Measurements from ENCODE around the gene ARSG.
"Not testable (repeated sequence)": the region's sequence is repeated elsewhere in the genome, so short reads cannot be mapped to it uniquely, and the experiment has no call there.

Gene ARSG

GRCh38 chr17:68334393-68334792 is 43.1 kb downstream of the ARSG start:
- DNase-seq = no peak

- DNase-seq = no peak
Observed at GRCh38 chr17:68341482-68341881, 50.2 kb downstream of the ARSG start.

- no peak for DNase-seq
Observed at GRCh38 chr17:68343976-68344375, 52.7 kb downstream of the ARSG start.

GRCh38 chr17:68344701-68345136 is 53.4 kb downstream of the ARSG start:
- no peak for DNase-seq

GRCh38 chr17:68346448-68346847 is 55.2 kb downstream of the ARSG start:
- DNase-seq = peak; percentile 98

GRCh38 chr17:68347380-68347779 is 56.1 kb downstream of the ARSG start:
- DNase-seq = no peak

- DNase-seq = no peak
Observed at GRCh38 chr17:68349157-68349556, 57.9 kb downstream of the ARSG start.

- no peak for DNase-seq
Observed at GRCh38 chr17:68351395-68351794, 60.1 kb downstream of the ARSG start.

GRCh38 chr17:68352041-68352440 is 60.7 kb downstream of the ARSG start:
- DNase-seq = no peak

GRCh38 chr17:68352671-68353070 is 61.4 kb downstream of the ARSG start:
- DNase-seq = not testable (repeated sequence)

GRCh38 chr17:68353111-68353521 is 61.8 kb downstream of the ARSG start:
- DNase-seq = no peak

GRCh38 chr17:68354311-68354710 is 63.0 kb downstream of the ARSG start:
- not testable (repeated sequence) for DNase-seq

- not testable (repeated sequence) for DNase-seq
Observed at GRCh38 chr17:68355108-68355507, 63.8 kb downstream of the ARSG start.

GRCh38 chr17:68356520-68356919 is 65.2 kb downstream of the ARSG start:
- peak; percentile 43 for DNase-seq

GRCh38 chr17:68356949-68357455 is 65.7 kb downstream of the ARSG start:
- DNase-seq = no peak

GRCh38 chr17:68357886-68358285 is 66.6 kb downstream of the ARSG start:
- DNase-seq = no peak

- DNase-seq = no peak
Observed at GRCh38 chr17:68359791-68360535, 68.7 kb downstream of the ARSG start.

GRCh38 chr17:68365469-68365868 is 74.2 kb downstream of the ARSG start:
- no peak for DNase-seq

- DNase-seq = no peak
Observed at GRCh38 chr17:68368387-68368786, 77.1 kb downstream of the ARSG start.

- DNase-seq = no peak
Observed at GRCh38 chr17:68375566-68375965, 84.3 kb downstream of the ARSG start.

- DNase-seq = not testable (repeated sequence)
Observed at GRCh38 chr17:68376178-68376577, 84.9 kb downstream of the ARSG start.

GRCh38 chr17:68377771-68378267 is 86.5 kb downstream of the ARSG start:
- no peak for DNase-seq

- no peak for DNase-seq
Observed at GRCh38 chr17:68378268-68379176, 87.2 kb downstream of the ARSG start.

GRCh38 chr17:68379177-68379510 is 87.8 kb downstream of the ARSG start:
- DNase-seq = no peak

Measured in SIG-M5 (cell line).